Measurements from ENCODE around the gene UQCRC1.

Gene UQCRC1

GRCh38 chr3:48652923-48653715 lies 43.7 kb upstream of the UQCRC1 start:
- H3K27me3 ChIP-seq (replicated peaks; ENCODE audit: control insufficient read depth, insufficient read depth, low read length): no peaks in the 10 kb centered on the region
- no peak for DNase-seq (ENCODE audit: extremely low read depth, insufficient read length)
- H3K36me3 ChIP-seq (ENCODE audit: control insufficient read depth, insufficient read depth, low read length): no peaks in the 10 kb centered on the region
- no peak overlapping the region for H3K4me3 ChIP-seq (replicated peaks; ENCODE audit: low read depth, low read length)
- no peak for TF ChIP-seq CTCF (IDR thresholded peaks at IDR 0.05; ENCODE audit: insufficient read depth, low read length, poor library complexity, severe bottlenecking)

GRCh38 chr3:48651771-48652170 lies 42.3 kb upstream of the UQCRC1 start:
- Histone ChIP-seq H3K4me3 (replicated peaks; ENCODE audit: low read depth, low read length) (no peak overlapping the region), H3K36me3 (ENCODE audit: control insufficient read depth, insufficient read depth, low read length) (no peaks in the 10 kb centered on the region), H3K27me3 (replicated peaks; ENCODE audit: control insufficient read depth, insufficient read depth, low read length) (no peaks in the 10 kb centered on the region)
- DNase-seq (ENCODE audit: extremely low read depth, insufficient read length): no peak
- TF ChIP-seq CTCF (IDR thresholded peaks at IDR 0.05; ENCODE audit: insufficient read depth, low read length, poor library complexity, severe bottlenecking): no peak

- Histone ChIP-seq H3K27me3 (replicated peaks; ENCODE audit: control insufficient read depth, insufficient read depth, low read length) (no peaks in the 10 kb centered on the region), H3K36me3 (ENCODE audit: control insufficient read depth, insufficient read depth, low read length) (no peaks in the 10 kb centered on the region), H3K4me3 (replicated peaks; ENCODE audit: low read depth, low read length) (no peak overlapping the region)
- TF ChIP-seq CTCF (IDR thresholded peaks at IDR 0.05; ENCODE audit: insufficient read depth, low read length, poor library complexity, severe bottlenecking): no peak
- DNase-seq (ENCODE audit: extremely low read depth, insufficient read length): no peak
These were observed 41.3 kb upstream of the UQCRC1 start for GRCh38 chr3:48650723-48651122.

GRCh38 chr3:48648188-48648850 lies 38.9 kb upstream of the UQCRC1 start:
- no peaks in the 10 kb centered on the region for H3K36me3 ChIP-seq (ENCODE audit: control insufficient read depth, insufficient read depth, low read length)
- TF ChIP-seq CTCF (IDR thresholded peaks at IDR 0.05; ENCODE audit: insufficient read depth, low read length, poor library complexity, severe bottlenecking): no peak
- no peak overlapping the region for H3K4me3 ChIP-seq (replicated peaks; ENCODE audit: low read depth, low read length)
- DNase-seq (ENCODE audit: extremely low read depth, insufficient read length): no peak
- no peaks in the 10 kb centered on the region for H3K27me3 ChIP-seq (replicated peaks; ENCODE audit: control insufficient read depth, insufficient read depth, low read length)

GRCh38 chr3:48647714-48648113 lies 38.3 kb upstream of the UQCRC1 start:
- H3K4me3 ChIP-seq (replicated peaks; ENCODE audit: low read depth, low read length): no peak overlapping the region
- no peaks in the 10 kb centered on the region for H3K36me3 ChIP-seq (ENCODE audit: control insufficient read depth, insufficient read depth, low read length)
- no peaks in the 10 kb centered on the region for H3K27me3 ChIP-seq (replicated peaks; ENCODE audit: control insufficient read depth, insufficient read depth, low read length)
- DNase-seq (ENCODE audit: extremely low read depth, insufficient read length): no peak
- TF ChIP-seq CTCF (IDR thresholded peaks at IDR 0.05; ENCODE audit: insufficient read depth, low read length, poor library complexity, severe bottlenecking): no peak
